Fibroblast of the conjunctiva (primary cell): Measurements from ENCODE around the gene GTF2F2.
A peak's percentile ranks its signal among the peaks of the same experiment; 100 is the strongest.

Source experiments
- DNase-seq: peaks from one replicate; pipeline ENCODE4 v3.0.0-alpha.2; 2010; ENCODE audit warnings: low read depth

Gene GTF2F2

GRCh38 chr13:45303026-45303425, 182.7 kb downstream of the GTF2F2 start:
- DNase-seq, result no peak

GRCh38 chr13:45303866-45304265, 183.6 kb downstream of the GTF2F2 start:
- DNase-seq, result no peak

GRCh38 chr13:45305079-45305478, 184.8 kb downstream of the GTF2F2 start:
- DNase-seq, result no peak

- no peak for DNase-seq
Measured at GRCh38 chr13:45306966-45307365, 186.7 kb downstream of the GTF2F2 start.

GRCh38 chr13:45310341-45311131, 190.2 kb downstream of the GTF2F2 start:
- no peak for DNase-seq

GRCh38 chr13:45314822-45315221, 194.5 kb downstream of the GTF2F2 start:
- DNase-seq, result no peak

- DNase-seq, result no peak
Measured at GRCh38 chr13:45315520-45316167, 195.3 kb downstream of the GTF2F2 start.

GRCh38 chr13:45316338-45316737, 196.0 kb downstream of the GTF2F2 start:
- no peak for DNase-seq

GRCh38 chr13:45316996-45317395, 196.7 kb downstream of the GTF2F2 start:
- DNase-seq, result no peak

- no peak for DNase-seq
Measured at GRCh38 chr13:45320876-45321629, 200.7 kb downstream of the GTF2F2 start.

- DNase-seq, result peak; percentile 58
Measured at GRCh38 chr13:45325806-45326205, 205.5 kb downstream of the GTF2F2 start.

GRCh38 chr13:45327253-45327955, 207.1 kb downstream of the GTF2F2 start:
- no peak for DNase-seq

GRCh38 chr13:45328661-45329111, 208.4 kb downstream of the GTF2F2 start:
- DNase-seq, result no peak

GRCh38 chr13:45331123-45331619, 210.9 kb downstream of the GTF2F2 start:
- no peak for DNase-seq

- no peak for DNase-seq
Measured at GRCh38 chr13:45331692-45332035, 211.4 kb downstream of the GTF2F2 start.

GRCh38 chr13:45332036-45332830, 211.9 kb downstream of the GTF2F2 start:
- peak; percentile 86 for DNase-seq

GRCh38 chr13:45332831-45333219, 212.5 kb downstream of the GTF2F2 start:
- DNase-seq, result no peak

- no peak for DNase-seq
Measured at GRCh38 chr13:45333251-45333976, 213.1 kb downstream of the GTF2F2 start.
